Measurements from ENCODE around the gene RNF182.

GRCh38 chr6:14001329-14002012 is 76.7 kb downstream of the RNF182 start:
- TF ChIP-seq POLR2A (IDR thresholded peaks at IDR 0.05), result no peak
- no peak for TF ChIP-seq CTCF (IDR thresholded peaks at IDR 0.05)

Data from uterus (tissue), 2 donors.